Motor neuron (in vitro differentiated cells): ENCODE results near the gene ZCCHC24. TPM values are rescaled to one million over a fixed set of nuclear protein-coding genes. Genes with fewer than 3 reads are reported as not detected.

ENCODE experiments used
- ATAC-seq, 8 experiments: fragments of 200-7000 bp; cut with Tn5 transposase; replicated peaks in 6 of 8; 2 replicates each; pipeline ENCODE4 v1.8.0; 2021; ENCODE audit warnings: mild to moderate bottlenecking in 8 of 8, moderate library complexity in 8 of 8
- H3K27ac ChIP-seq, 2 donors: fragments of 250-450 bp; sonication (Bioruptor Pico); 2 replicates each; pipeline ENCODE4 v1.9.0; 2021; ENCODE audit warnings: antibody characterized with exemption in 2 of 2, mild to moderate bottlenecking in 2 of 2, moderate library complexity in 1 of 2
- H3K4me1 ChIP-seq, 2 donors: fragments of 250-450 bp; sonication (Bioruptor Pico); replicated peaks in 1 of 2; 2 replicates each; pipeline ENCODE4 v1.6.1; 2021; ENCODE audit warnings: antibody characterized with exemption in 2 of 2, mild to moderate bottlenecking in 2 of 2, moderate library complexity in 1 of 2
- H3K4me3 ChIP-seq, 5 donors: fragments of 250-450 bp; sonication (Bioruptor Pico); 2 replicates each; pipeline ENCODE4 v1.9.0; 2021; ENCODE audit warnings: antibody characterized with exemption in 5 of 5, mild to moderate bottlenecking in 5 of 5, moderate library complexity in 4 of 5
- WGBS, 10 experiments: fragments of 450-650 bp; shearing (Covaris generic); methylation state at CpG; one replicate each; pipeline ENCODE4 v1.0.0; 2022; 5-methylcytosine and 5-hydroxymethylcytosine counted together
- in situ Hi-C, 9 experiments: fragments of 400-800 bp; cut with MboI; loops; one replicate each; pipeline ENCODE4 v1.15.0; 2021; ENCODE audit warnings: low sequenced_read_pairs in 9 of 9, low pct_unique_long_range_greater_than_20kb in 2 of 9; ENCODE audit not compliant: unreplicated experiment in 9 of 9
- total RNA-seq, 8 experiments: library from RNA; unstranded; fragments of 300-600 nt; gene quantifications; 2 replicates each; pipeline versions ENCODE4 v1.2.3 to v1.2.4, GENCODE V29; 2022

ZCCHC24 gene
- total RNA-seq, 8 experiments from 2014 or later: 0.67 to 39.5 (median 8.0) TPM

GRCh38 chr10:79482741-79483140 lies 37.3 kb upstream of the ZCCHC24 start:
- H3K4me3 ChIP-seq: no peak overlapping the region
- H3K4me1 ChIP-seq: no peaks in the 10 kb centered on the region
- H3K27ac ChIP-seq: no peak overlapping the region
- ATAC-seq: no peak
- WGBS, 10 experiments: 17 to 48% (median 32%) methylated on average over 1 to 4 of the region's 4 CpGs; no CpG with 5 or more reads in 1 of the 10 experiments
- in situ Hi-C loops: no loop called here

- WGBS, 10 experiments: 40 to 100% (median 83%) methylated on average over 1 of the region's 1 CpG; no CpG with 5 or more reads in 3 of the 10 experiments
- no peak overlapping the region for H3K4me3 ChIP-seq
- no peaks in the 10 kb centered on the region for H3K4me1 ChIP-seq
- H3K27ac ChIP-seq: no peak overlapping the region
- in situ Hi-C loops: no loop called here
- ATAC-seq: peak in 1 of 8 experiments; percentile 25
Measured at GRCh38 chr10:79482304-79482703, 36.9 kb upstream of the ZCCHC24 start.

GRCh38 chr10:79479283-79479909 lies 34.0 kb upstream of the ZCCHC24 start:
- ATAC-seq: no peak
- 48 to 100% (median 80%) methylated on average over 1 to 3 of the region's 3 CpGs; no CpG with 5 or more reads in 1 of the 10 experiments for WGBS, 10 experiments
- Histone ChIP-seq H3K4me3 (no peak overlapping the region), H3K27ac (no peak overlapping the region), H3K4me1 (no peaks in the 10 kb centered on the region)
- in situ Hi-C loops: no loop called here

- 53 to 100% (median 82%) methylated on average over 3 to 7 of the region's 7 CpGs; no CpG with 5 or more reads in 1 of the 10 experiments for WGBS, 10 experiments
- H3K4me3 ChIP-seq: no peak overlapping the region
- no peaks in the 10 kb centered on the region for H3K4me1 ChIP-seq
Measured at GRCh38 chr10:79477456-79477855, 32.0 kb upstream of the ZCCHC24 start.

DNA sequence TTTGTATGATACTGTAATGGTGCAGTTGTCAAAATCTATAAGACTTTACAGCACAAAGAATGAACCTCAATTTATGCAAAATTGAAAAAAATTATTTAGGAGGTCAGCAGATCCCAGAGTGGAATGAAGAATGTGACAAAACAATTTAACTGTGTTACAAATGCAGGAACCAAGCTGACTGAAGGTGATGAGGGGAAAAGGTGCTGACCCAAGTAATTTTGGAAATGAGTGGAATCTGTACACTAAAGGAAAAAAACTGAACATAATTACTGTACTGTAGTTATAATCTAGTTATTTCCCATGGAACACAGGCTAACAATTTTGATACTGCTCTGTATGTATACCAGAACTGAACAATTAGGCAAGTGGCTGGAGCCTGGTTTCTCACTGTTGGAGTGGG lies 31.2 kb upstream of the ZCCHC24 start:
- no peak overlapping the region for H3K4me3 ChIP-seq
- no peak overlapping the region for H3K27ac ChIP-seq
- in situ Hi-C loops: no loop called here
- no peaks in the 10 kb centered on the region for H3K4me1 ChIP-seq
- ATAC-seq: no peak

More at GRCh38 chr10:79477456-79477855, 32.0 kb upstream of the ZCCHC24 start:
- no peak overlapping the region for H3K27ac ChIP-seq
- in situ Hi-C loops: no loop called here
- no peak for ATAC-seq

DNA sequence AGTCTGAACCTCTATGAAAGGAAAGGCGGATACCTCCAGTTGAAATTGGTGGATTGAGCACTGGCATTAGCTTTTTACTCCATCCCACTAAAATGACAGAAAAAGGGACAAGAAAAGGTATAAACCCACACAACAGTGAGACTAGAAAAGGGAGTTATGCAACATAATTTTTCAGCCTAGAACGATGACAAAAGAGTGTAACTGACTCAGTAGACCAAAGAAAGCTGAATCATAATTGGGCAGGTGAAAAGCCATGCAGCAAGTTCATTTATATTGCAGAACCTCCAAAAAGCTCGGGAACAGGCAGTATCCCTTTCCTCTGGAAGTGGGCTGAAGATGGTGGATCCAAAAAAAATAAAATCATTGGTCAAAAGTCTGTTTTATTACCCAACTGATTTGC lies 30.5 kb upstream of the ZCCHC24 start:
- Histone ChIP-seq H3K4me1 (no peaks in the 10 kb centered on the region), H3K27ac (no peak overlapping the region), H3K4me3 (no peak overlapping the region)
- ATAC-seq: no peak
- WGBS, 10 experiments: 54 to 100% (median 81%) methylated on average over 1 to 3 of the region's 3 CpGs
- in situ Hi-C loops: no loop called here

GRCh38 chr10:79475119-79475653 lies 29.8 kb upstream of the ZCCHC24 start:
- no peaks in the 10 kb centered on the region for H3K4me1 ChIP-seq
- in situ Hi-C loops: no loop called here
- 40 to 100% (median 98%) methylated on average over 1 to 7 of the region's 7 CpGs; no CpG with 5 or more reads in 5 of the 10 experiments for WGBS, 10 experiments
- no peak overlapping the region for H3K4me3 ChIP-seq
- H3K27ac ChIP-seq: no peak overlapping the region
- ATAC-seq: no peak

- WGBS, 10 experiments: 74 to 100% (median 80%) methylated on average over 1 to 5 of the region's 5 CpGs; no CpG with 5 or more reads in 3 of the 10 experiments
- ATAC-seq: no peak
- Histone ChIP-seq H3K27ac (no peak overlapping the region), H3K4me3 (no peak overlapping the region), H3K4me1 (no peaks in the 10 kb centered on the region)
- in situ Hi-C loops: loop anchor here in 2 of 9 experiments (25.0 kb wide), 1 partner anchor 111 kb away; no protein-coding TSS in a partner anchor
Measured at GRCh38 chr10:79473496-79474095, 28.2 kb upstream of the ZCCHC24 start.

DNA sequence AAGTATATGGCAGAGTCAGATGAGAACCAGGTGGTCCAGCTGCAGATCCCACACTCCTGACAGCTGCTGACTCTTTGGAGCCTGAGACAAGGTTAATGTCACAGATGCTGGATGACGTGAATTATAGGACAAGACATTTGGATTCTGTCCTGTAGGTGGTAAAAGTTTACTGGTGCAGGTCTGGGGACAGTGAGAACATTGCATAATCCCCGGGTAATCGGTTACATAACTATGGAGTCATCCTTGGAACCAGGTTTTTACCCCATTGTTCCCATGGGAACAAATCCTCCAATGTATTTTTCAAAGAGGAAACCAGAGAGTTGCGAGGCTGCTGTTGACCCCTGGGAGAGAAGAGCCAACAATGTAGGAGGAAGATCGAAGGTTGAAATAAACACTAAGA lies 27.5 kb upstream of the ZCCHC24 start:
- in situ Hi-C loops: loop anchor here in 2 of 9 experiments (25.0 kb wide), 1 partner anchor 111 kb away; no protein-coding TSS in a partner anchor
- 34 to 89% (median 80%) methylated on average over 1 to 5 of the region's 5 CpGs for WGBS, 10 experiments
- no peak for ATAC-seq
- Histone ChIP-seq H3K27ac (no peak overlapping the region), H3K4me1 (no peaks in the 10 kb centered on the region), H3K4me3 (no peak overlapping the region)

- WGBS, 10 experiments: 33 to 96% (median 78%) methylated on average over 1 to 3 of the region's 7 CpGs; no CpG with 5 or more reads in 6 of the 10 experiments
- H3K4me1 ChIP-seq: no peaks in the 10 kb centered on the region
- in situ Hi-C loops: loop anchor here in 2 of 9 experiments (25.0 kb wide), 1 partner anchor 110 kb away; no protein-coding TSS in a partner anchor
- H3K27ac ChIP-seq: no peak overlapping the region
- no peak overlapping the region for H3K4me3 ChIP-seq
- ATAC-seq: no peak
Measured at GRCh38 chr10:79472449-79472848, 27.0 kb upstream of the ZCCHC24 start.

DNA sequence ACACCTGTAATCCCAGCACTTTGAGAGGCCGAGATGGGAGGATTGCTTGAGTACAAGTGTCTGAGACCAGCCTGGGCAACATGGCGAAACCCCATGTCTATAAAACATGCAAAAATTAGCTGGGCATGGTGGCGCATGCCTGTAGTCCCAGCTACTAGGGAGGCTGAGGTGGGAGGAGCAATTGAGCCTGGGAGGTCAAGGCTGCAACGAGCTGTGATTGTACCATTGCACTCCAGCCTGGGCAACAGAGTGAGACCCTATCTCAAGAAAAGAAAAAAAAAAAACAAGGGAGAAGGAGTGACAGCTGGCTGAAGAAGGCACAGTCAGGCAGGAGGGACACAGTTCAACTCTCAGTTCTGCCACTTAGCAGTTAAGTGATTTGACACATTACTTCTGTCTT lies 26.4 kb upstream of the ZCCHC24 start:
- H3K27ac ChIP-seq: no peak overlapping the region
- no peaks in the 10 kb centered on the region for H3K4me1 ChIP-seq
- WGBS, 10 experiments: 20 to 100% (median 86%) methylated on average over 1 to 4 of the region's 4 CpGs; no CpG with 5 or more reads in 2 of the 10 experiments
- no peak for ATAC-seq
- in situ Hi-C loops: loop anchor here in 2 of 9 experiments (25.0 kb wide), 1 partner anchor 109 kb away; no protein-coding TSS in a partner anchor
- H3K4me3 ChIP-seq: no peak overlapping the region

DNA sequence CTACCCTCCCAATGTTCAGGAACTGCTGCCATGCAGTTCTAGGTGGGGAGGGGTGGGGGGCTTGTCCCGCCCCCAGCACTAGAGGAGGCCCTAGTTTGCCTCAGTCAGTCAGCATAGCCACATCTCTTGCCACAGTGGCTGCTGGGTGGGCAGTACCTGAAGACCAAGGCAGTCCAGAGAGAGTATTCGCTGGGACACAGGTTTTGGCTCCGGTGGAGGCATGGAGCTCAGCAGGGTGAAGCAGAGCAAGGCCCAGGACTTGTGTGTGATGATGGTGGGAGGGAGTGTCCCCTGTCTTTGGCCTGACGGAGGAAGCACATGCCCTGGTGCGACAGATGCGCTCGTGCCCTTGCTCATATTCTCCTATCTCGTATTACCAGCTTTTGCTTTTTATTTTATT lies 24.7 kb upstream of the ZCCHC24 start:
- H3K27ac ChIP-seq: no peak overlapping the region
- in situ Hi-C loops: loop anchor here in 2 of 9 experiments (25.0 kb wide), 1 partner anchor 108 kb away; no protein-coding TSS in a partner anchor
- no peak for ATAC-seq

More for the DNA sequence above, 24.7 kb upstream of the ZCCHC24 start:
- H3K4me3 ChIP-seq: no peak overlapping the region
- WGBS, 10 experiments: 77 to 100% (median 93%) methylated on average over 1 to 7 of the region's 8 CpGs; no CpG with 5 or more reads in 3 of the 10 experiments
- no peaks in the 10 kb centered on the region for H3K4me1 ChIP-seq
